Stimulated activated CD8-positive, alpha-beta memory T cell treated with anti-CD3 and anti-CD28 coated beads, Interleukin-12 subunit alpha, Interleukin-12 subunit beta, amount 100 ng/mL, for 24 hours (primary cell): ENCODE measurements around the gene PLA2G5.
"Not testable (repeated sequence)": the region's sequence is repeated elsewhere in the genome, so short reads cannot be mapped to it uniquely, and the experiment has no call there.

Experiments used
- DNase-seq: peaks from one replicate; pipeline ENCODE4 v3.0.0-alpha.2; 2020; ENCODE audit errors: extremely low read depth

PLA2G5 gene

GRCh38 chr1:20117236-20117635 is 47.2 kb downstream of the PLA2G5 start:
- DNase-seq = no peak

- DNase-seq = no peak
Observed at GRCh38 chr1:20119347-20119746, 49.4 kb downstream of the PLA2G5 start, which contains the start of gene PLA2G2D. Gene PLA2G2D (minus strand): TSS chr1:20119536. CDS start chr1:20119498, 38 bp downstream.

- no peak for DNase-seq
Observed at GRCh38 chr1:20120796-20121195, 50.8 kb downstream of the PLA2G5 start.

- DNase-seq = no peak
Observed at GRCh38 chr1:20123722-20124455, 53.9 kb downstream of the PLA2G5 start.

GRCh38 chr1:20124456-20125057 is 54.6 kb downstream of the PLA2G5 start:
- DNase-seq = no peak

GRCh38 chr1:20125100-20125499 is 55.1 kb downstream of the PLA2G5 start:
- DNase-seq = no peak

- no peak for DNase-seq
Observed at GRCh38 chr1:20126041-20126805, 56.2 kb downstream of the PLA2G5 start.

GRCh38 chr1:20126806-20127440 is 56.9 kb downstream of the PLA2G5 start:
- DNase-seq = no peak

- not testable (repeated sequence) for DNase-seq
Observed at GRCh38 chr1:20130518-20130917, 60.5 kb downstream of the PLA2G5 start.

- DNase-seq = no peak
Observed at GRCh38 chr1:20134995-20135394, 65.0 kb downstream of the PLA2G5 start.

- no peak for DNase-seq
Observed at GRCh38 chr1:20136249-20136648, 66.3 kb downstream of the PLA2G5 start.

GRCh38 chr1:20137055-20137454 is 67.1 kb downstream of the PLA2G5 start:
- no peak for DNase-seq

- no peak for DNase-seq
Observed at GRCh38 chr1:20137604-20138003, 67.6 kb downstream of the PLA2G5 start.

- no peak for DNase-seq
Observed at GRCh38 chr1:20138346-20138745, 68.4 kb downstream of the PLA2G5 start.

- DNase-seq = no peak
Observed at GRCh38 chr1:20138961-20139550, 69.1 kb downstream of the PLA2G5 start, which contains the start of gene PLA2G2F. Gene PLA2G2F (plus strand): TSS chr1:20139323. CDS start chr1:20139428, 105 bp downstream.

GRCh38 chr1:20139776-20140612 is 70.0 kb downstream of the PLA2G5 start:
- DNase-seq = no peak

- no peak for DNase-seq
Observed at GRCh38 chr1:20141001-20141400, 71.0 kb downstream of the PLA2G5 start.

- no peak for DNase-seq
Observed at GRCh38 chr1:20141466-20141865, 71.5 kb downstream of the PLA2G5 start.
